HL-60 (cell line): ENCODE measurements around the gene TPST1.

Experiments
- CTCF ChIP-seq: IDR thresholded peaks from one replicate; pipeline ENCODE4 v1.5.1; 2011; ENCODE audit warnings: low read length, control low read depth, inconsistent platforms; ENCODE audit not compliant: insufficient read depth
- POLR2AphosphoS5 ChIP-seq: IDR thresholded peaks from 2 replicates; pipeline ENCODE4 v1.6.1; 2012; ENCODE audit warnings: low read depth
- REST ChIP-seq: IDR thresholded peaks from 2 replicates; pipeline ENCODE4 v1.6.1; 2012; ENCODE audit warnings: low read depth; ENCODE audit not compliant: insufficient replicate concordance

- TF ChIP-seq CTCF (no peak), REST (no peak), POLR2AphosphoS5 (peak; percentile 49; the same call in 1 of the 2 replicates)
Observed at GRCh38 chr7:66348959-66349358, 143.8 kb downstream of the TPST1 start.
